DMS53 (cell line): ENCODE data around the gene IFRD1.
"Not testable (repeated sequence)": the region's sequence is repeated elsewhere in the genome, so short reads cannot be mapped to it uniquely, and the experiment has no call there.

Source experiments
- DNase-seq: peaks from one replicate; lab custom pipeline; 2025; lab: John Stamatoyannopoulos, UW

The IFRD1 gene

GRCh38 chr7:112442210-112442609 lies 8.1 kb upstream of the IFRD1 start:
- DNase-seq = no peak

GRCh38 chr7:112444505-112444904 lies 5.8 kb upstream of the IFRD1 start:
- no peak for DNase-seq

GRCh38 chr7:112446431-112446830 lies 3.8 kb upstream of the IFRD1 start:
- DNase-seq = no peak

GRCh38 chr7:112447406-112447805 lies 2.9 kb upstream of the IFRD1 start:
- no peak for DNase-seq

- DNase-seq = peak; percentile 19
These were observed 1.9 kb upstream of the IFRD1 start for GRCh38 chr7:112448381-112448780.

- DNase-seq = no peak
These were observed 1.4 kb upstream of the IFRD1 start for GRCh38 chr7:112448891-112449290.

- peak; percentile 95 for DNase-seq
These were observed 907 bp upstream of the IFRD1 start for GRCh38 chr7:112449353-112449752.

GRCh38 chr7:112450807-112451761 lies 824 bp downstream of the IFRD1 start:
- peak; percentile 99 for DNase-seq

- DNase-seq = peak; percentile 47
These were observed 2.0 kb downstream of the IFRD1 start for GRCh38 chr7:112452102-112452888.

GRCh38 chr7:112453505-112454171 lies 3.4 kb downstream of the IFRD1 start:
- peak; percentile 23 for DNase-seq

GRCh38 chr7:112454191-112454590 lies 3.9 kb downstream of the IFRD1 start:
- DNase-seq = not testable (repeated sequence)

GRCh38 chr7:112459645-112460044 lies 9.4 kb downstream of the IFRD1 start:
- no peak for DNase-seq

- DNase-seq = no peak
These were observed 12.0 kb downstream of the IFRD1 start for GRCh38 chr7:112462236-112462635.

- no peak for DNase-seq
These were observed 17.6 kb downstream of the IFRD1 start for GRCh38 chr7:112467867-112468266.

- no peak for DNase-seq
These were observed 19.9 kb downstream of the IFRD1 start for GRCh38 chr7:112470194-112470593.

GRCh38 chr7:112476390-112477052 lies 26.3 kb downstream of the IFRD1 start:
- DNase-seq = no peak

- DNase-seq = peak; percentile 43
These were observed 31.0 kb downstream of the IFRD1 start for GRCh38 chr7:112481121-112481736.

- peak; percentile 19 for DNase-seq
These were observed 31.8 kb downstream of the IFRD1 start for GRCh38 chr7:112481833-112482670.

GRCh38 chr7:112484671-112485167 lies 34.5 kb downstream of the IFRD1 start:
- DNase-seq = peak; percentile 55

- no peak for DNase-seq
These were observed 35.5 kb downstream of the IFRD1 start for GRCh38 chr7:112485766-112486165.
